Neural crest cell (in vitro differentiated cells): Measurements from ENCODE around the gene CYLC1. TPM values are rescaled to one million over a fixed set of nuclear protein-coding genes. Genes with fewer than 3 reads are reported as not detected.
A peak's percentile ranks its signal among the peaks of the same experiment; 100 is the strongest.

Experiments
- DNase-seq: peaks from one replicate; pipeline ENCODE4 v3.0.0; 2021; ENCODE audit warnings: low read depth, mixed read lengths, low spot score
- H3K27ac Mint-ChIP-seq: one replicate; pipeline ENCODE4 v1.8.0; 2021; ENCODE audit warnings: mild to moderate bottlenecking, mixed read lengths; ENCODE audit not compliant: unreplicated experiment
- H3K27me3 Mint-ChIP-seq: 2 replicates; pipeline ENCODE4 v1.8.0; 2021; ENCODE audit warnings: low read depth, mild to moderate bottlenecking, mixed read lengths
- H3K36me3 Mint-ChIP-seq: 2 replicates; pipeline ENCODE4 v1.8.0; 2021; ENCODE audit warnings: low read depth, mild to moderate bottlenecking, mixed read lengths
- H3K4me1 Mint-ChIP-seq: 2 replicates; pipeline ENCODE4 v1.8.0; 2021; ENCODE audit warnings: mixed read lengths
- H3K4me3 Mint-ChIP-seq: one replicate; pipeline ENCODE4 v1.8.0; 2021; ENCODE audit warnings: mild to moderate bottlenecking, mixed read lengths
- H3K9me3 Mint-ChIP-seq: 2 replicates; pipeline ENCODE4 v1.8.0; 2021; ENCODE audit warnings: mixed read lengths
- long read RNA-seq: library from polyadenylated mRNA; unstranded; transcript quantifications from one replicate; pipeline ENCODE4 v2.0.0, GENCODE V29; 2020
- total RNA-seq: library from RNA; stranded (reverse); gene quantifications from 2 replicates; pipeline ENCODE4 v1.2.1, GENCODE V29; 2021
- TF ChIP-seq, protein P1 (sequence below): fragments of 200-600 bp; sonication (generic); conservative IDR thresholded peaks from 2 replicates; pipeline ENCODE4 v1.5.0; 2021; ENCODE audit warnings: antibody characterized with exemption, mild to moderate bottlenecking

Gene CYLC1
- not detected in 2 replicates for total RNA-seq
- long read RNA-seq = 0 reads

DNA sequence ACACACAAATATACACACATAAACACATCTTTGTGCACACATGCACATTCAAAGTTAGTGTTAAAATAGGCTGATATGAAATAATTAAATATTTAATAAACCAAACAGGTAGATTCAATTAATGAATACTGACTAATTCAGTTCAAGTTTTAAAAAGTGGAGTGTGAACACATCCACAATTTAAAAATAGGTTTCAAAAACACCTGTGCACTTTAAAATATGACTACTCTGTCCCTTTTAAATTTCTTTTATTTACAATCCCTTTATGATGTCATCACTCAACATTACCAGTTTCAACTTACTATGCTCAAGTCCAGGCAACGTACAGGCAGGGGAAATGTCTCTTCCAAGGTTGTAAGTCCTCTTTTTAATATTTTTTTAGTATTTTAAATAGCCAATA lies at the start of gene CYLC1:
CYLC1 (plus strand) TSS at position 301 of the 400 bp plus-strand sequence; CDS start at position 338, 37 bp downstream.
- Mint-ChIP-seq H3K27ac (no peak within 1 kb of the TSS), H3K9me3 (peaks cover 8% of the 10 kb centered on the region), H3K36me3 (no peaks in the 10 kb centered on the region), H3K4me1 (no peaks in the 10 kb centered on the region), H3K27me3 (peaks cover 9% of the 10 kb centered on the region), H3K4me3 (no peak within 1 kb of the TSS)
- no peak for DNase-seq
- TF ChIP-seq, protein P1, sequence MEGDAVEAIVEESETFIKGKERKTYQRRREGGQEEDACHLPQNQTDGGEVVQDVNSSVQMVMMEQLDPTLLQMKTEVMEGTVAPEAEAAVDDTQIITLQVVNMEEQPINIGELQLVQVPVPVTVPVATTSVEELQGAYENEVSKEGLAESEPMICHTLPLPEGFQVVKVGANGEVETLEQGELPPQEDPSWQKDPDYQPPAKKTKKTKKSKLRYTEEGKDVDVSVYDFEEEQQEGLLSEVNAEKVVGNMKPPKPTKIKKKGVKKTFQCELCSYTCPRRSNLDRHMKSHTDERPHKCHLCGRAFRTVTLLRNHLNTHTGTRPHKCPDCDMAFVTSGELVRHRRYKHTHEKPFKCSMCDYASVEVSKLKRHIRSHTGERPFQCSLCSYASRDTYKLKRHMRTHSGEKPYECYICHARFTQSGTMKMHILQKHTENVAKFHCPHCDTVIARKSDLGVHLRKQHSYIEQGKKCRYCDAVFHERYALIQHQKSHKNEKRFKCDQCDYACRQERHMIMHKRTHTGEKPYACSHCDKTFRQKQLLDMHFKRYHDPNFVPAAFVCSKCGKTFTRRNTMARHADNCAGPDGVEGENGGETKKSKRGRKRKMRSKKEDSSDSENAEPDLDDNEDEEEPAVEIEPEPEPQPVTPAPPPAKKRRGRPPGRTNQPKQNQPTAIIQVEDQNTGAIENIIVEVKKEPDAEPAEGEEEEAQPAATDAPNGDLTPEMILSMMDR = no peak

- H3K4me3 Mint-ChIP-seq = no peak overlapping the region
- peaks cover 6% of the 10 kb centered on the region for H3K36me3 Mint-ChIP-seq
- TF ChIP-seq, protein P1 = no peak
- H3K4me1 Mint-ChIP-seq = no peaks in the 10 kb centered on the region
- H3K27ac Mint-ChIP-seq = no peak overlapping the region
- H3K9me3 Mint-ChIP-seq = peaks cover 12% of the 10 kb centered on the region
- no peaks in the 10 kb centered on the region for H3K27me3 Mint-ChIP-seq
- no peak for DNase-seq
Measured at GRCh38 chrX:83819304-83819703, 41.6 kb upstream of the CYLC1 start.

DNA sequence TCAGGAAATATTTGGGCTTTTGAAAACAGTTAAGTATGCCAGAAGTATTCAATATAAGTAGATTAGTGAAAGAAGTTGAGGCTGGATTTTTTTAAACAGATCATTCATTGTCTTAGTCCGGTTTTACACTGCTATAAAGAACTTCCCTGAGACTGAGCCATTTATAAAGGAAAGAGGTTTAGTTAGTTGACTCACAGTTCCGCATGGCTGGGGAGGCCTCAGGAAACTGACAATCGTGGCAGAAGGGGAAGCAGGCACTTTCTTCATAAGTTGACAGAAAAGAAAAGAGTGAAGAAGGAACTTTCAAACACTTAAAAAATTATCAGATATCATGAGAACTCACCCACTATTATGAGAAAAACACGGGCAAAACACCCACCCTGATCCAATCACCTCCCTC lies 31.1 kb upstream of the CYLC1 start:
- H3K27ac Mint-ChIP-seq = no peak overlapping the region
- TF ChIP-seq, protein P1 = no peak
- H3K36me3 Mint-ChIP-seq = no peaks in the 10 kb centered on the region
- peaks cover 6% of the 10 kb centered on the region for H3K9me3 Mint-ChIP-seq
- H3K4me1 Mint-ChIP-seq = no peaks in the 10 kb centered on the region
- H3K27me3 Mint-ChIP-seq = no peaks in the 10 kb centered on the region
- H3K4me3 Mint-ChIP-seq = no peak overlapping the region
- DNase-seq = no peak

GRCh38 chrX:83845397-83845796 lies 15.5 kb upstream of the CYLC1 start:
- H3K27ac Mint-ChIP-seq = no peak overlapping the region
- H3K4me3 Mint-ChIP-seq = no peak overlapping the region
- peaks cover 13% of the 10 kb centered on the region for H3K9me3 Mint-ChIP-seq
- TF ChIP-seq, protein P1 = peak; percentile 76
- H3K4me1 Mint-ChIP-seq = no peaks in the 10 kb centered on the region
- no peaks in the 10 kb centered on the region for H3K27me3 Mint-ChIP-seq
- peaks cover 3% of the 10 kb centered on the region for H3K36me3 Mint-ChIP-seq
- DNase-seq = no peak

GRCh38 chrX:83847339-83847738 lies 13.6 kb upstream of the CYLC1 start:
- Mint-ChIP-seq H3K27ac (no peak overlapping the region), H3K36me3 (peaks cover 3% of the 10 kb centered on the region), H3K9me3 (peaks cover 15% of the 10 kb centered on the region), H3K4me1 (no peaks in the 10 kb centered on the region), H3K4me3 (no peak overlapping the region), H3K27me3 (no peaks in the 10 kb centered on the region)
- TF ChIP-seq, protein P1 = no peak
- DNase-seq = no peak

GRCh38 chrX:83888585-83888984 lies 27.6 kb downstream of the CYLC1 start:
- H3K27me3 Mint-ChIP-seq = no peaks in the 10 kb centered on the region
- H3K9me3 Mint-ChIP-seq = peaks cover 4% of the 10 kb centered on the region
- TF ChIP-seq, protein P1 = no peak
- H3K36me3 Mint-ChIP-seq = no peaks in the 10 kb centered on the region
- no peak overlapping the region for H3K27ac Mint-ChIP-seq
- H3K4me3 Mint-ChIP-seq = no peak overlapping the region
- no peak for DNase-seq
- H3K4me1 Mint-ChIP-seq = no peaks in the 10 kb centered on the region
